ENCODE results near the gene MINDY2. TPM values are rescaled to one million over a fixed set of nuclear protein-coding genes. Genes with fewer than 3 reads are reported as not detected.
"Not testable (repeated sequence)": the region's sequence is repeated elsewhere in the genome, so short reads cannot be mapped to it uniquely, and the experiment has no call there.

The MINDY2 gene
- total RNA-seq, 2 donors from 2014 or later = 13.0 to 16.9 TPM

DNA sequence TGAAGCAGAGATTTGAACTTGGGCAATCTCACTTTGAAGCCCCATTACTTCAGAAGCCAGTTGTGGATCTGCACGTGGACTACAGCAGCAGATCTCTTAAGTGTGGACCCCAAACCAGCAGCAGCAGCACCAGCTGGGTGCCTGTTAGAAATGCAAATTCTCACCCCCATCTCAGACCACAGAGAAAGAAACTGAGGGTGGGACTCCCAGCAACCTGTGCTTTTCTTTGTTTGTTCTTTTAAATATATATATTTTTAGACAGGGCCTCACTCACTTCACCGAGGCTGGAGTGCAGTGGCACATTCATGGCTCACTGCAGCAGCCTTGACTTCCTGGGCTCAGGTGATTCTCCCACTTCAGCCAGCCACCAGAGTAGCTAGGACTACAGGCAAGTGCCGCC, 109.2 kb downstream of the MINDY2 start:
- no peak overlapping the region for H3K4me3 ChIP-seq
- no peak overlapping the region for H3K9ac ChIP-seq (ENCODE audit: low read depth in 2 of 2, low read length in 2 of 2)
- no peaks in the 10 kb centered on the region for H3K9me3 ChIP-seq
- no peaks in the 10 kb centered on the region for H3K27me3 ChIP-seq
- DNase-seq = no peak
- peaks cover 11% of the 10 kb centered on the region for H3K36me3 ChIP-seq
- no peak overlapping the region for H3K27ac ChIP-seq
- no peaks in the 10 kb centered on the region for H3K4me1 ChIP-seq
- TF ChIP-seq, protein P1, sequence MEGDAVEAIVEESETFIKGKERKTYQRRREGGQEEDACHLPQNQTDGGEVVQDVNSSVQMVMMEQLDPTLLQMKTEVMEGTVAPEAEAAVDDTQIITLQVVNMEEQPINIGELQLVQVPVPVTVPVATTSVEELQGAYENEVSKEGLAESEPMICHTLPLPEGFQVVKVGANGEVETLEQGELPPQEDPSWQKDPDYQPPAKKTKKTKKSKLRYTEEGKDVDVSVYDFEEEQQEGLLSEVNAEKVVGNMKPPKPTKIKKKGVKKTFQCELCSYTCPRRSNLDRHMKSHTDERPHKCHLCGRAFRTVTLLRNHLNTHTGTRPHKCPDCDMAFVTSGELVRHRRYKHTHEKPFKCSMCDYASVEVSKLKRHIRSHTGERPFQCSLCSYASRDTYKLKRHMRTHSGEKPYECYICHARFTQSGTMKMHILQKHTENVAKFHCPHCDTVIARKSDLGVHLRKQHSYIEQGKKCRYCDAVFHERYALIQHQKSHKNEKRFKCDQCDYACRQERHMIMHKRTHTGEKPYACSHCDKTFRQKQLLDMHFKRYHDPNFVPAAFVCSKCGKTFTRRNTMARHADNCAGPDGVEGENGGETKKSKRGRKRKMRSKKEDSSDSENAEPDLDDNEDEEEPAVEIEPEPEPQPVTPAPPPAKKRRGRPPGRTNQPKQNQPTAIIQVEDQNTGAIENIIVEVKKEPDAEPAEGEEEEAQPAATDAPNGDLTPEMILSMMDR (IDR thresholded peaks at IDR 0.05) = no peak
- intact Hi-C loops (cut with DNase I) = no loop called here

DNA sequence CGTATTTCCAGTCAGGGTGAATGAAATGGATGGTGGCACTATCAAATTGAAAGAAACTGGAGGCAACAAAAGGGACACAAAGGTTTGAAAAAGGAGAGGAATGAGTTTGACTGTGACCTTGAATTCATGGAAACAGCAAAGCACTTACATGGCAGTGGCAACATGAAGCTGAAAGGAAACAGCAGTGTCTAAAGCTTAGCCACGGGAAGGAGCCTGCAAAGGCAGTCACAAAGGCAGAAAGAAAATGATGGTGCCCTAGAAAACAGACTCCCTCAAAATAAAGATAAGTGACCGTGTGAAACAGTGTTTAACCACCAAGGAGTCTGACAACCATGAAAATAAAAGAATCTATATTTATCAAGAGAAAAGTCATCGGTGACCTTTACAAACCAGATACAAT, 111.1 kb downstream of the MINDY2 start:
- peaks cover 16% of the 10 kb centered on the region for H3K36me3 ChIP-seq
- no peaks in the 10 kb centered on the region for H3K9me3 ChIP-seq
- DNase-seq = no peak
- H3K27me3 ChIP-seq = no peaks in the 10 kb centered on the region
- no peaks in the 10 kb centered on the region for H3K4me1 ChIP-seq
- H3K27ac ChIP-seq = no peak overlapping the region
- no peak overlapping the region for H3K9ac ChIP-seq (ENCODE audit: low read depth in 2 of 2, low read length in 2 of 2)
- TF ChIP-seq, protein P1 (IDR thresholded peaks at IDR 0.05) = no peak
- intact Hi-C loops (cut with DNase I) = no loop called here
- H3K4me3 ChIP-seq = no peak overlapping the region

DNA sequence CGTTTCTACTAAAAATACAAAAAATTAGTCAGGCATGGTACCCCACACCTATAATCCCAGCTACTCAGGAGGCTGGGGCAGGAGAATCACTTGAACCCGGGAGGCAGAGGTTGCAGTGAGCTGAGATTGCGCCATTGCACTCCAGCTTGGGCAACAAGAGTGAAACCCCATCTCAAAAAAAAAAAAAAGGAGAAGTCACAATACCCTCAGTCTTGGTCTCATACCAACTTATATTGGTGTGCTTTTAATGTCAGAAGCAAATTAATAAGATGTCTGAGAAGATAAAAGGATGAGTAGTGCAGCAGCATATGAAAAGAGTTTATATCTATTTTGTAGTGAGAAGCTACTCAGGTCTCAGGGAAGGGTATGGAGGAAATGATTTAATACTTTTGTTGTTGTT, 112.8 kb downstream of the MINDY2 start:
- H3K36me3 ChIP-seq = peaks cover 21% of the 10 kb centered on the region
- intact Hi-C loops (cut with DNase I); H3K4me1 ChIP-seq; H3K9me3 ChIP-seq; H3K4me3 ChIP-seq; H3K27me3 ChIP-seq; H3K27ac ChIP-seq; H3K9ac ChIP-seq (ENCODE audit: low read depth in 2 of 2, low read length in 2 of 2); DNase-seq: not testable (repeated sequence)

DNA sequence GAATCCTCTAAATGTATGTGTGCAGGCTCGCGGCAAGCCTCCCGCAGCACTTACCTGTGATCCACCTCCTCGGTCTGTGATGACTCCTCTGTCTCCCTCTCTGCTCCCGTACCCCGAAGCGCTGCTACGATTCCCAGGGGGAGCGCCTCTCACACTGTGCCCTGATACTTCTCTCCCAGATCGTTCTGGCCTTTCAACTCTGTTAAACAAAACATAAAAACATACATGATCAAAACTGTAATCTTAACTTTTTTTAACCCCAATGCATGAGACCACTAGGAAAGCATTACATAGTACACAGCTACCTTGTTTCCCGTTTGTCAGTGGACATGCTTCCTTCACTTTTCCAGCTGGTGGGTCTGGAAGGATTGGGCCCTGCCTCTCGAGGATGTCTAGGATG, 115.8 kb downstream of the MINDY2 start:
- Histone ChIP-seq H3K9me3 (no peaks in the 10 kb centered on the region), H3K9ac (ENCODE audit: low read depth in 2 of 2, low read length in 2 of 2) (no peak overlapping the region), H3K4me1 (no peaks in the 10 kb centered on the region), H3K27me3 (no peaks in the 10 kb centered on the region), H3K4me3 (no peak overlapping the region), H3K27ac (no peak overlapping the region), H3K36me3 (peaks cover 24% of the 10 kb centered on the region)
- no peak for DNase-seq
- TF ChIP-seq, protein P1 (IDR thresholded peaks at IDR 0.05) = no peak
- intact Hi-C loops (cut with DNase I) = no loop called here

DNA sequence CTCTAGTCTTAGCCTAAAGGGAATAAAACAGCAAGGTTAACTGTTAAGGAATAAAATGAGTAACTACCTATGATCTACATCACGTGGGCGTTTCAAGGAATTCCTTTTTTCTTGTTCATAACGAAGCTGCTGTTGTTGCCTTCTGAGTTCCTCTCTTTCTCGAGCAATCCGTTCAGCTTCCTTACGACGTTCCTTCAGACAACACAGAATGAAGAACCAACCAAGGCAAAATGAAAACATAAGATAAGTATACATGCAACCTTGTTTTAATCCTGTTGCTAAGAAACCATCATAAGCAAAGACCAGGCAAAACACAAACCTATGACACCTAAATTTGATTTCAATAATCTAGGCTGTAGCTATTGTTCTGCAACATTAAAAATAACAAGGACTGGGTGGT, 118.3 kb downstream of the MINDY2 start:
- no peak for DNase-seq
- intact Hi-C loops (cut with DNase I) = no loop called here
- Histone ChIP-seq H3K4me3 (no peak overlapping the region), H3K27ac (no peak overlapping the region), H3K9ac (ENCODE audit: low read depth in 2 of 2, low read length in 2 of 2) (no peak overlapping the region), H3K36me3 (peaks cover 29% of the 10 kb centered on the region), H3K4me1 (no peaks in the 10 kb centered on the region), H3K27me3 (no peaks in the 10 kb centered on the region), H3K9me3 (no peaks in the 10 kb centered on the region)
- TF ChIP-seq, protein P1 (IDR thresholded peaks at IDR 0.05) = no peak

DNA sequence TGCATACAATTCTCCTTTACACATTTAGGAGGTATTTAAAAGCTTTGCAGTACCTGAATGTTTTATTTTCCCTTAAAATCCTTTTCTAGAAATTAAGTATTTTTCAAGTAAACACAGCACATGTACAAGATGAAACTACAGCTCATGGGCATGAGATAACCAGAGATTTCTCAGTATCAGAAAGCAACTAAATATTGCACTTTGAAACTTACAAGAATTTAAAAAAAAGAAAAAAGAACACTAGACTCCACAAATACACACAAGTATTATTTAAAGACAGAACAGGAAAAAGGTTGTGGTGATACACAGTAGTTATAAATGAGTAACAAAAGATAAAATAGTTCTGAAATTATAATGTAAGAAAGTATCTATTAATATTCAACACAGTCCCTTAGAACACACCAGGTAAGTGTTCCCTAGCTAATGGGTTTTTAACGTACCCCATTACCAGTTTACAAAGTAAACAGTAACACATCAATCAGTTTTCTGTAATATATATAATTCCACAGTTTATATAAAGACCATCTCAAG, 127.1 kb downstream of the MINDY2 start:
- no peak overlapping the region for H3K4me3 ChIP-seq
- no peak for DNase-seq
- no peak overlapping the region for H3K9ac ChIP-seq (ENCODE audit: low read depth in 2 of 2, low read length in 2 of 2)
- TF ChIP-seq, protein P1 (IDR thresholded peaks at IDR 0.05) = no peak
- H3K27me3 ChIP-seq = no peaks in the 10 kb centered on the region
- H3K36me3 ChIP-seq = no peaks in the 10 kb centered on the region
- no peaks in the 10 kb centered on the region for H3K4me1 ChIP-seq
- no peaks in the 10 kb centered on the region for H3K9me3 ChIP-seq
- intact Hi-C loops (cut with DNase I) = no loop called here
- H3K27ac ChIP-seq = no peak overlapping the region
